Glomerular visceral epithelial cell (primary cell): ENCODE measurements around the gene TTC7B.

Source experiments
- DNase-seq: peaks from one replicate; pipeline ENCODE4 v3.0.0-alpha.2; 2016; ENCODE audit errors: extremely low spot score

Gene TTC7B

GRCh38 chr14:90805662-90806540 is 10.3 kb downstream of the TTC7B start:
- no peak for DNase-seq

GRCh38 chr14:90805084-90805391 is 11.2 kb downstream of the TTC7B start:
- no peak for DNase-seq

DNA sequence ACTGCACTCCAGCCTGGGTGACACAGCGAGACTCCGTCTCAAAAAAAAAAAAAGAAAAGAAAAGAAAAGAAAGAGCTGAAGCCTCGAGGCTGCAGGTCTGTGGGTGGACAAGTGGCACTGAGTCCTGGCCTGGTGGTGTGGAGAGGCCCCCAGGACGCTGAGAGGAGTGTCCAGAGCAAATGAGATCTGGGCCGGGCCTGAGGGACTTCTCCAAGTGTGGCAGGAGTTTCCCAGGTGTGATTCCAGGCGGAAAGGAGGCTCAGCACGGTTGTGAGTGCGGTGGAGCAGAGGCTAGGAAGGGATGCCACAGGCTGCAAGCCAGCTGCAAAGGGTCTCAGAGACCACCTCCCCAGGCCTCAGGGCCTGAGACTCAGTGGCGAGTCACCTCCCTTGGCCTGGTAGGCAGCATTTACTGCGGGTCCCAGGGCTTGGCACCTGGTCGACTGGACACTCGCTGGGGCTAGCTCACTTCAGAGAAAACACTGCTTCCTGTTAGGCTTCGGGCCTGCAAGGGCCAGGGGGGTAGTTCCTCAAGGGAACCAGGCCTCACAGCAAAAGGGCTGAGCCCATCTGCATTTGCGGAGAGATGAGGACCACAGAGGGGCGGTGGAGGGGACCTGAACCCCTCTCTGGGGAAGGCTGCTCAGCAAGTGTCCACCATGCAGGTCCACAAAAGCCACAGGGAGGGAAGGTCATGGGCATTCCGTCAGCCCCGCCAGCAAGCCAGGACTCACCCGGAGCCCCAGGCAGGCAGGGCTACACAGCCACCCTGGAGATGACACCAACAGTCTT is 11.7 kb downstream of the TTC7B start:
- DNase-seq, result no peak

GRCh38 chr14:90803249-90803648 is 13.0 kb downstream of the TTC7B start:
- DNase-seq, result no peak

GRCh38 chr14:90799420-90799819 is 16.8 kb downstream of the TTC7B start:
- DNase-seq, result no peak

GRCh38 chr14:90797919-90798318 is 18.3 kb downstream of the TTC7B start:
- no peak for DNase-seq

- no peak for DNase-seq
Measured at GRCh38 chr14:90797451-90797850, 18.8 kb downstream of the TTC7B start.

DNA sequence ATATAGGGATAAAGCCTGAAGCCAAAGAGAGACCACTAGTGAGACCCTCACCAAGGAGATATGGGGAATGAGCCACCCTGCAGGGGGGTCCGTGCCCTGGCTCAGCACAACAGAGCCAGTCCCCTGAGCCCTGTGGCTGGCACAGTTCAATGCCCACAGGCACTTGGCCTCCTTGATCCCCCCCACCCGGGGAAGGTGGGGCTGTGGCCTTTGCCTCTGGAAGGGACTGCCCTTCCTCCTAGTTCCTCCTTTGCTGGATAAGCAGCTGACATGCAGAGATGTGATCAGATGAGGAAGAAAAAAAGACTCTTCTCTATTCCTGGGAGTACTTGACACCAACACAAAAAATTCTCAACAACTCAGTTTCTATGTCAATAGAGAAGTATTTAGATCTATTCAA is 19.9 kb downstream of the TTC7B start:
- no peak for DNase-seq

- DNase-seq, result peak; percentile 73
Measured at GRCh38 chr14:90795744-90796143, 20.5 kb downstream of the TTC7B start.

GRCh38 chr14:90791486-90791885 is 24.7 kb downstream of the TTC7B start:
- no peak for DNase-seq

DNA sequence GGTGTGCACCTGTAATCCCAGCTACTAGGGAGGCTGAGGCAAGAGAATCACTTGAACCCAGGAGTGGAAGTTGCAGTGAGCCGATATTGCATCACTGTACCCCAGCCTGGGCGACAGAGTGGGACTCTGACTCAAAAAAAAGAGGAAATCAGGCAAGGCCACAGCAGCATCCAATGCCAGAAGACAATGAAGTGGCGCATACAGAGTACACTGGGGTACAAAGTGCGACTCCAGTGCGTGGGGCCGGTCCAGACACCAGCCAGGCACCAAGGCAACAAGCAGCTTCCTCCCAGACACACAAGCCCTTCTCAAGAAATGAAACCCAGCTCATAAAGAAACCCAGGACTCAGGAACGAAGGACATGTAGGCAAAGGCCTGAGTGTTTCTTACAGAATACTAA is 28.2 kb downstream of the TTC7B start:
- no peak for DNase-seq

- DNase-seq, result no peak
Measured at GRCh38 chr14:90785876-90786450, 30.3 kb downstream of the TTC7B start.

DNA sequence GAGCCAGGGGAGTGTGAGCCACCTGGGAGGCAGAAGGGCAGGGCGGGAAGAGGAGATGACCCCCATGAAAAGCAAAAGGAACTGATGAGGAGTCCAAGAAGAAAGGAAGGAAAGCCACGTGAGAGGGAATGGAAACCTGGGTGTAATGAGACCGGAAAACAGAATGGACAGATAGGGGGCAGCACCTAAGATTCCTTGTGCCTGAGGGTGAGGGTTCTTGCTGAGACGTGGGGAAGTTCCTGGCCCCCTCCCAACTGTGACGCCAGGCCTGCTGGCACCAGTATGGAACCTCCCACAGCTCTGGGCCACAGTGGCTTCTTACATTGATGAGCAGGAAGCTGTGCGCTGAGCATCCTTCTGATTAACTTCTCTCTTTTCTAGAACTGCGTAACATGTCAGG is 30.8 kb downstream of the TTC7B start:
- no peak for DNase-seq

GRCh38 chr14:90784621-90785270 is 31.5 kb downstream of the TTC7B start:
- no peak for DNase-seq

DNA sequence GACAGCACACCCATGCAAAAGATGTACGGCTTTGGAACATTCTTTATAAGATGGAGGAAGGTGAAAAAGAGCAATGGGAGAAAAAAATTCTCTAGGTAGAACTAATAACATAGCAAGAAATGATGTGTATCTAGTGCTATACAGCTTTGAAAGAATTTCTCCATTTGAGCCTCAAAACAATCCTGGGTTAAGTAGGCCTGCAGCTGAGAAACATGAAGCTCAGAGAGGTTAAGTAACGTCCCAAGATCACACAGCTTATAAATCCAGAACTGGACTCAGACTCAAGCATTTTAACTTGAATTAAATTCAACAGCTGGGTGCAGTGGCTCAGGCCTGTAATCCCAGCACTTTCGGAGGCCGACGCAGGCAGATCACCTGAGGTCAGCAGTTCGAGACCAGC is 32.9 kb downstream of the TTC7B start:
- no peak for DNase-seq

DNA sequence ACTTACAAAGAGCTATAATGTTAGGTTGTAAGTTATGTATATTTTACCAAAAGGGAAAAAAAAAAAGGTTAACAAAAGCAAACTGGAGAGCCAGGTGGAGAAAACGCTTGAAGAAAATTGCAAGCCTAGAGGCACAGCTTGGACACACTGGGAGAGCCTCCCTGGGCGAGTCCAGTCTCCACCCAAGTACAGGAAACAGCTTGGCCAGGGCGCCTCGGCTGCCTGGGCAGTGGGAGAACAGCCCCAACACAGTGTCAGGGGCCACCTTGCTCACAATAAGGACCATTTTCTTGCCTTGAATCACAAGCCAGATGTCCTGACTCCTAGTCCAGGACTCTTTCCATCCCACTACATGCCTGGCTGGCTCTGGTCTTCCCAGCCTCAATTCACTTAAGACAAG is 33.3 kb downstream of the TTC7B start:
- no peak for DNase-seq

- DNase-seq, result no peak
Measured at GRCh38 chr14:90781876-90782275, 34.4 kb downstream of the TTC7B start.

DNA sequence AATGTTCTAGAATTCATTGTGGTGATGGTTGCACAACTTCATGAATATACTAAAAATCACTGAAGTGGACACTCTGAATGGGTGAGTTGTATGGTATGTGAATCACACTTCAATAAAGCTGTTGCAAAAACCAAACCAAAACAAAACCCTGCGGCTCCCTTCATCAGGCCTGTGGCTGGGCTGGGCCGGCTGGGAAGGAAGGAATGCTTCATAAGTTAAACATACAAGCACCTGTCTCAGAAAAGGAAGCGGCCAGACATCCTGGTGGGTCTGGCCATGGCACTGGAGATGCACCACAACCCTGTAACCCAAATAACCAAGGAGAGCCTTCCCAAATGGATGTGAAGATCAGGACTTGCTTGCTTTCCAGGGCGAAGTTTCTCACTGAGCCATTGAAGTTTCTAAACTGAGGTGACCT is 34.9 kb downstream of the TTC7B start:
- peak; percentile 86 for DNase-seq

DNA sequence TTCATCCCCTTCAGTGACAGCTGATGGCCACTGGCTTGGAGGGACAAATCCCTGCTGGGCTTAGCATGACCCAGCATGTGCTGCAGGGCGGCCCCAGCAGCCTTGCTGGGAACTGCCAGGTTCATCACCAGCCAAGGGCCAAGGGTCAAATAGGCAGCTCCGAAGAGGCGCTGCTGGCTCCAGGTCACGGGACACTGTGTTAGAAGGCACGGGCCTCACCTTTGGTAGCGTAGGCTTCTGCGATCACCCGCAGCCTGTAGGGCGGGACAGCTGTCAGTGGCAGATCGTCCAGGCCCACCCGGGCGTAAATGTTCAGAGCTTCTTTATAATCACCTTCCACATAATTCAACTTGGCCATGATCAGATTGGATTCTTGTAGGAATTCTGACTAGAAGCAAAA is 35.7 kb downstream of the TTC7B start:
- no peak for DNase-seq

GRCh38 chr14:90778571-90779255 is 37.5 kb downstream of the TTC7B start:
- no peak for DNase-seq

- DNase-seq, result no peak
Measured at GRCh38 chr14:90777830-90778485, 38.3 kb downstream of the TTC7B start.
